GM23338 (cell line): ENCODE data around the gene SCNN1A. TPM values are rescaled to one million over a fixed set of nuclear protein-coding genes. Genes with fewer than 3 reads are reported as not detected.

ENCODE experiments used
- ATAC-seq: fragments of 200-7000 bp; cut with Tn5 transposase; 3 replicates; pipeline ENCODE4 v1.9.1; 2020
- DNase-seq: peaks from one replicate; pipeline ENCODE4 v3.0.0-alpha.2; 2015; ENCODE audit warnings: low spot score
- H2AFZ ChIP-seq: fragments of 200-600 bp; sonication (generic); 2 replicates; pipeline ENCODE4 v1.8.0; 2016; ENCODE audit warnings: antibody characterized with exemption, mild to moderate bottlenecking, moderate library complexity
- H3F3A ChIP-seq: fragments of 200-600 bp; sonication (generic); replicated peaks from 2 replicates; pipeline ENCODE4 v1.8.0; 2017; ENCODE audit warnings: antibody characterized with exemption, mixed run types, low read depth
- H3K27ac ChIP-seq: fragments of 200-600 bp; sonication (generic); 2 replicates; pipeline ENCODE4 v1.6.1; 2016; ENCODE audit warnings: low read depth
- H3K27me3 ChIP-seq: fragments of 200-600 bp; sonication (generic); 2 replicates; pipeline ENCODE4 v1.8.0; 2016; ENCODE audit warnings: mild to moderate bottlenecking, mixed run types, moderate library complexity; ENCODE audit not compliant: insufficient read depth
- H3K36me3 ChIP-seq: fragments of 200-600 bp; sonication (generic); 2 replicates; pipeline ENCODE4 v1.8.0; 2016; ENCODE audit warnings: mild to moderate bottlenecking; ENCODE audit not compliant: insufficient read depth
- H3K4me1 ChIP-seq: fragments of 200-600 bp; sonication (generic); 2 replicates; pipeline ENCODE4 v1.8.0; 2016; ENCODE audit warnings: mild to moderate bottlenecking, moderate library complexity; ENCODE audit not compliant: insufficient read depth
- H3K4me2 ChIP-seq: fragments of 200-600 bp; sonication (generic); 2 replicates; pipeline ENCODE4 v1.7.1; 2017; ENCODE audit warnings: mixed run types
- H3K4me3 ChIP-seq: fragments of 200-600 bp; sonication (generic); 2 replicates; pipeline ENCODE4 v1.6.1; 2016; ENCODE audit warnings: mixed run types
- H3K79me2 ChIP-seq: fragments of 200-600 bp; sonication (generic); replicated peaks from 2 replicates; pipeline ENCODE4 v1.8.0; 2017; ENCODE audit warnings: mild to moderate bottlenecking; ENCODE audit not compliant: insufficient read depth
- H3K9me2 ChIP-seq: fragments of 200-600 bp; sonication (generic); 2 replicates; pipeline ENCODE4 v1.8.0; 2017; ENCODE audit not compliant: insufficient read depth
- H4K20me1 ChIP-seq: fragments of 200-600 bp; sonication (generic); replicated peaks from 2 replicates; pipeline ENCODE4 v1.8.0; 2017; ENCODE audit warnings: mild to moderate bottlenecking; ENCODE audit not compliant: insufficient read depth
- H3K27ac Mint-ChIP-seq: 2 replicates; pipeline ENCODE4 v1.8.0; 2020; ENCODE audit warnings: inconsistent platforms, mild to moderate bottlenecking, moderate library complexity, mixed read lengths
- H3K27me3 Mint-ChIP-seq: 3 replicates; pipeline ENCODE4 v1.8.0; 2022; ENCODE audit warnings: low read depth, mild to moderate bottlenecking, moderate library complexity, mixed read lengths, inconsistent platforms; ENCODE audit not compliant: insufficient read depth, poor library complexity
- H3K36me3 Mint-ChIP-seq: 3 replicates; pipeline ENCODE4 v1.8.0; 2021; ENCODE audit warnings: low read depth, mild to moderate bottlenecking, inconsistent platforms, moderate library complexity, mixed read lengths
- H3K4me1 Mint-ChIP-seq: 3 replicates; pipeline ENCODE4 v1.8.0; 2020; ENCODE audit warnings: mild to moderate bottlenecking, inconsistent platforms, mixed read lengths
- H3K4me3 Mint-ChIP-seq: 3 replicates; pipeline ENCODE4 v1.8.0; 2021; ENCODE audit warnings: moderate library complexity, mild to moderate bottlenecking, inconsistent platforms, mixed read lengths
- H3K9me3 Mint-ChIP-seq: 3 replicates; pipeline ENCODE4 v1.8.0; 2020; ENCODE audit warnings: moderate library complexity, mild to moderate bottlenecking, inconsistent platforms, mixed read lengths
- CREB1 ChIP-seq: fragments of 250-450 bp; sonication (Bioruptor Pico); IDR thresholded peaks from 2 replicates; pipeline ENCODE4 v1.5.0; 2020; ENCODE audit warnings: low read depth, mild to moderate bottlenecking, moderate library complexity
- EZH2 ChIP-seq: fragments of 200-600 bp; sonication (generic); IDR thresholded peaks from one replicate; pipeline ENCODE4 v1.8.0; 2017; ENCODE audit warnings: antibody characterized with exemption, mild to moderate bottlenecking, low read depth; ENCODE audit not compliant: unreplicated experiment
- polyA plus RNA-seq: library from polyadenylated mRNA; unstranded; fragments of >200 nt; fragmentation: Nextera tagmentation; extraction: Ambion mirVana; gene quantifications from 2 replicates; pipeline ENCODE4 v1.2.1, GENCODE V29; 2016
- total RNA-seq: library from RNA; depleted of rRNA; stranded (reverse); fragments of >200 nt; shearing (Covaris generic); gene quantifications from 2 replicates; pipeline ENCODE4 v1.2.3, GENCODE V29; 2014
- TF ChIP-seq, protein P1 (sequence below): IDR thresholded peaks from 2 replicates; pipeline ENCODE4 v1.6.1; 2016; ENCODE audit warnings: antibody characterized with exemption
- TF ChIP-seq, protein P2 (sequence below): fragments of 250-450 bp; sonication (Bioruptor Pico); IDR thresholded peaks from 2 replicates; pipeline ENCODE4 v1.5.0; 2020; ENCODE audit warnings: mild to moderate bottlenecking, moderate library complexity

Gene SCNN1A
- total and polyA plus RNA-seq, 2 experiments from 2014 or later = 37.1 to 125 TPM

DNA sequence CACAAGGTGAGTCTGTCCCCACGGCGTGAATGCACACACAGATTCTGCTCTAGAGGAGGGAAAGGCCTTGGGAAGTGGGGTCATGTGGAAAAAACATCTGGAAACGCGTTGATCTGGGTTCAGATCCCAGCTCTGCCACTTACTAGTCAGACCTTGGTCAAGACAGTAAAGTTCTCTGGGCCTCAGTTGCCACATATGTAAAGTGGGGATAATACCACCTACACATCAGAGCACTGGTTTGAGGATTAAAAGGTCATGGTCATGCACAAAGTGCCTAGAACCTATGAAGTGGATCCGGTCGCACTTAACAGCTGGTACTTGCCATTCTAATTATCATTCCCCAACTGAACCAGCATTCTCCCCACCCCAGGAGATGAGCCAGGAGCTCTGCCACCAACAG lies 60.2 kb downstream of the SCNN1A start:
- H3K36me3 Mint-ChIP-seq = peaks cover 43% of the 10 kb centered on the region
- H3K4me3 Mint-ChIP-seq = no peak overlapping the region
- no peaks in the 10 kb centered on the region for H4K20me1 ChIP-seq
- no peaks in the 10 kb centered on the region for H3F3A ChIP-seq
- peaks cover under 1% of the 10 kb centered on the region; the same call in 1 of the 2 replicates for H3K27me3 ChIP-seq
- TF ChIP-seq, protein P1, sequence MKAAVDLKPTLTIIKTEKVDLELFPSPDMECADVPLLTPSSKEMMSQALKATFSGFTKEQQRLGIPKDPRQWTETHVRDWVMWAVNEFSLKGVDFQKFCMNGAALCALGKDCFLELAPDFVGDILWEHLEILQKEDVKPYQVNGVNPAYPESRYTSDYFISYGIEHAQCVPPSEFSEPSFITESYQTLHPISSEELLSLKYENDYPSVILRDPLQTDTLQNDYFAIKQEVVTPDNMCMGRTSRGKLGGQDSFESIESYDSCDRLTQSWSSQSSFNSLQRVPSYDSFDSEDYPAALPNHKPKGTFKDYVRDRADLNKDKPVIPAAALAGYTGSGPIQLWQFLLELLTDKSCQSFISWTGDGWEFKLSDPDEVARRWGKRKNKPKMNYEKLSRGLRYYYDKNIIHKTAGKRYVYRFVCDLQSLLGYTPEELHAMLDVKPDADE = no peak
- TF ChIP-seq CREB1 (CRISPR knock-in tag) (no peak), EZH2 (no peak)
- TF ChIP-seq, protein P2, sequence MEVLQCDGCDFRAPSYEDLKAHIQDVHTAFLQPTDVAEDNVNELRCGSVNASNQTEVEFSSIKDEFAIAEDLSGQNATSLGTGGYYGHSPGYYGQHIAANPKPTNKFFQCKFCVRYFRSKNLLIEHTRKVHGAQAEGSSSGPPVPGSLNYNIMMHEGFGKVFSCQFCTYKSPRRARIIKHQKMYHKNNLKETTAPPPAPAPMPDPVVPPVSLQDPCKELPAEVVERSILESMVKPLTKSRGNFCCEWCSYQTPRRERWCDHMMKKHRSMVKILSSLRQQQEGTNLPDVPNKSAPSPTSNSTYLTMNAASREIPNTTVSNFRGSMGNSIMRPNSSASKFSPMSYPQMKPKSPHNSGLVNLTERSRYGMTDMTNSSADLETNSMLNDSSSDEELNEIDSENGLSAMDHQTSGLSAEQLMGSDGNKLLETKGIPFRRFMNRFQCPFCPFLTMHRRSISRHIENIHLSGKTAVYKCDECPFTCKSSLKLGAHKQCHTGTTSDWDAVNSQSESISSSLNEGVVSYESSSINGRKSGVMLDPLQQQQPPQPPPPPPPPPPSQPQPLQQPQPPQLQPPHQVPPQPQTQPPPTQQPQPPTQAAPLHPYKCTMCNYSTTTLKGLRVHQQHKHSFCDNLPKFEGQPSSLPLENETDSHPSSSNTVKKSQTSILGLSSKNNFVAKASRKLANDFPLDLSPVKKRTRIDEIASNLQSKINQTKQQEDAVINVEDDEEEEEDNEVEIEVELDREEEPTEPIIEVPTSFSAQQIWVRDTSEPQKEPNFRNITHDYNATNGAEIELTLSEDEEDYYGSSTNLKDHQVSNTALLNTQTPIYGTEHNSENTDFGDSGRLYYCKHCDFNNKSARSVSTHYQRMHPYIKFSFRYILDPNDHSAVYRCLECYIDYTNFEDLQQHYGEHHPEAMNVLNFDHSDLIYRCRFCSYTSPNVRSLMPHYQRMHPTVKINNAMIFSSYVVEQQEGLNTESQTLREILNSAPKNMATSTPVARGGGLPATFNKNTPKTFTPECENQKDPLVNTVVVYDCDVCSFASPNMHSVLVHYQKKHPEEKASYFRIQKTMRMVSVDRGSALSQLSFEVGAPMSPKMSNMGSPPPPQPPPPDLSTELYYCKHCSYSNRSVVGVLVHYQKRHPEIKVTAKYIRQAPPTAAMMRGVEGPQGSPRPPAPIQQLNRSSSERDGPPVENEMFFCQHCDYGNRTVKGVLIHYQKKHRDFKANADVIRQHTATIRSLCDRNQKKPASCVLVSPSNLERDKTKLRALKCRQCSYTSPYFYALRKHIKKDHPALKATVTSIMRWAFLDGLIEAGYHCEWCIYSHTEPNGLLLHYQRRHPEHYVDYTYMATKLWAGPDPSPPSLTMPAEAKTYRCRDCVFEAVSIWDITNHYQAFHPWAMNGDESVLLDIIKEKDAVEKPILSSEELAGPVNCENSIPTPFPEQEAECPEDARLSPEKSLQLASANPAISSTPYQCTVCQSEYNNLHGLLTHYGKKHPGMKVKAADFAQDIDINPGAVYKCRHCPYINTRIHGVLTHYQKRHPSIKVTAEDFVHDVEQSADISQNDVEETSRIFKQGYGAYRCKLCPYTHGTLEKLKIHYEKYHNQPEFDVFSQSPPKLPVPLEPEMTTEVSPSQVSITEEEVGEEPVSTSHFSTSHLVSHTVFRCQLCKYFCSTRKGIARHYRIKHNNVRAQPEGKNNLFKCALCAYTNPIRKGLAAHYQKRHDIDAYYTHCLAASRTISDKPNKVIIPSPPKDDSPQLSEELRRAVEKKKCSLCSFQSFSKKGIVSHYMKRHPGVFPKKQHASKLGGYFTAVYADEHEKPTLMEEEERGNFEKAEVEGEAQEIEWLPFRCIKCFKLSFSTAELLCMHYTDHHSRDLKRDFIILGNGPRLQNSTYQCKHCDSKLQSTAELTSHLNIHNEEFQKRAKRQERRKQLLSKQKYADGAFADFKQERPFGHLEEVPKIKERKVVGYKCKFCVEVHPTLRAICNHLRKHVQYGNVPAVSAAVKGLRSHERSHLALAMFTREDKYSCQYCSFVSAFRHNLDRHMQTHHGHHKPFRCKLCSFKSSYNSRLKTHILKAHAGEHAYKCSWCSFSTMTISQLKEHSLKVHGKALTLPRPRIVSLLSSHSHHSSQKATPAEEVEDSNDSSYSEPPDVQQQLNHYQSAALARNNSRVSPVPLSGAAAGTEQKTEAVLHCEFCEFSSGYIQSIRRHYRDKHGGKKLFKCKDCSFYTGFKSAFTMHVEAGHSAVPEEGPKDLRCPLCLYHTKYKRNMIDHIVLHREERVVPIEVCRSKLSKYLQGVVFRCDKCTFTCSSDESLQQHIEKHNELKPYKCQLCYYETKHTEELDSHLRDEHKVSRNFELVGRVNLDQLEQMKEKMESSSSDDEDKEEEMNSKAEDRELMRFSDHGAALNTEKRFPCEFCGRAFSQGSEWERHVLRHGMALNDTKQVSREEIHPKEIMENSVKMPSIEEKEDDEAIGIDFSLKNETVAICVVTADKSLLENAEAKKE (CRISPR knock-in tag) = no peak
- H3K4me3 ChIP-seq = no peak overlapping the region
- no peaks in the 10 kb centered on the region for H3K79me2 ChIP-seq
- H3K27me3 Mint-ChIP-seq = peaks cover 26% of the 10 kb centered on the region
- H3K4me1 Mint-ChIP-seq = peaks cover 38% of the 10 kb centered on the region
- DNase-seq = no peak
- no peak overlapping the region for H3K27ac Mint-ChIP-seq
- H3K36me3 ChIP-seq = peaks cover 7% of the 10 kb centered on the region
- ATAC-seq = no peak
- H2AFZ ChIP-seq = no peak overlapping the region
- H3K4me1 ChIP-seq = peaks cover 27% of the 10 kb centered on the region
- no peak overlapping the region for H3K4me2 ChIP-seq
- no peaks in the 10 kb centered on the region; the same call in 2 of the 3 replicates for H3K9me3 Mint-ChIP-seq
- H3K9me2 ChIP-seq = no peaks in the 10 kb centered on the region
- H3K27ac ChIP-seq = no peak overlapping the region

DNA sequence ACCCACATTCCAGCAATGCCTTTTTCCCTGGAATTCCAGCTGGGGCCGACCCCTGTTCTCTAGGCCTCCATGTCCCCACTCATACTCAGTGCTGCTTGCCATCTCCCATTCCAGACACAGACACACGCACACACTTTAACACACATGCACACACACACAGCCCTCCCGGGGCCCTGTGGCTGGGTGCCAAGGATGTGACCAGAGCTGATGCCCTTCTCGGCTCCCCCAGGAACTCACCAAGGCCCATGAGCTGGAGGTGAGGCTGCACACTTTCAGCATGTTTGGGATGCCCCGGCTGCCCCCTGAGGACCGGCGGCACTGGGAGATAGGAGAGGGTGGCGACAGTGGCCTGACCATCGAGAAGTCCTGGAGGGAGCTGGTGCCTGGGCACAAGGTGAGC lies 60.6 kb downstream of the SCNN1A start:
- Mint-ChIP-seq H3K36me3 (peaks cover 40% of the 10 kb centered on the region), H3K9me3 (no peaks in the 10 kb centered on the region; the same call in 2 of the 3 replicates), H3K27ac (peak overlapping the region; percentile 62; the same call in 1 of the 2 replicates), H3K4me3 (no peak overlapping the region), H3K4me1 (peaks cover 35% of the 10 kb centered on the region), H3K27me3 (peaks cover 25% of the 10 kb centered on the region)
- H4K20me1 ChIP-seq = no peaks in the 10 kb centered on the region
- H3F3A ChIP-seq = no peaks in the 10 kb centered on the region
- no peaks in the 10 kb centered on the region for H3K79me2 ChIP-seq
- H3K27ac ChIP-seq = no peak overlapping the region
- H3K4me2 ChIP-seq = no peak overlapping the region
- no peaks in the 10 kb centered on the region for H3K9me2 ChIP-seq
- H3K36me3 ChIP-seq = peaks cover 3% of the 10 kb centered on the region; the same call in 1 of the 2 replicates
- peaks cover 4% of the 10 kb centered on the region for H3K27me3 ChIP-seq
- no peak overlapping the region for H3K4me3 ChIP-seq
- no peak for DNase-seq
- no peak overlapping the region for H2AFZ ChIP-seq
- peaks cover 29% of the 10 kb centered on the region for H3K4me1 ChIP-seq
- ATAC-seq = no peak
- TF ChIP-seq, protein P2 (CRISPR knock-in tag) = no peak
